22Rv1 (cell line): ENCODE measurements around the gene KRT38.

Experiments used
- ZFX ChIP-seq: fragments of 450-650 bp; IDR thresholded peaks from 2 replicates; pipeline ENCODE4 v1.6.1; 2017; ENCODE audit warnings: antibody characterized with exemption, borderline replicate concordance
- TF ChIP-seq, protein P1 (sequence below): fragments of 450-650 bp; IDR thresholded peaks from 2 replicates; pipeline ENCODE4 v1.5.1; 2017; ENCODE audit warnings: mild to moderate bottlenecking

DNA sequence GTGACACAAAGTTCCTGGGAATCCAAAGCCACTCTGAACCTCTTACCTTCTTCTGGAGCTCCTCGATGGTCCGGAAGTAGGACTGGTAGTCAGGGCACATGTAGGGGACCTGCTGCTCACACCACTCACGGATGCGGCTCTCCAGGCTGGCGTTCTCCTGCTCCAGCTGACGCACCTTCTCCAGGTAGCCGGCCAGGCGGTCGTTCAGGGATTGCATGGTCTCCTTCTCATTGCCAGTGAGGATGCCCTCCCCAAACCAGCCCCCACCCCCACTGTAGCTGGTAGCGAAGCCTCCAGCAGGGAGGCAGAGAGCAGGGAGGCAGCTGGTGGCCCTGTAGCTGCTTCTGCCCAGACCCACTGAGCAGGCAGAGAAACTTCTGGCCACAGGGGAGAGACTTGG, 39.8 kb upstream of the KRT38 start:
- TF ChIP-seq, protein P1, sequence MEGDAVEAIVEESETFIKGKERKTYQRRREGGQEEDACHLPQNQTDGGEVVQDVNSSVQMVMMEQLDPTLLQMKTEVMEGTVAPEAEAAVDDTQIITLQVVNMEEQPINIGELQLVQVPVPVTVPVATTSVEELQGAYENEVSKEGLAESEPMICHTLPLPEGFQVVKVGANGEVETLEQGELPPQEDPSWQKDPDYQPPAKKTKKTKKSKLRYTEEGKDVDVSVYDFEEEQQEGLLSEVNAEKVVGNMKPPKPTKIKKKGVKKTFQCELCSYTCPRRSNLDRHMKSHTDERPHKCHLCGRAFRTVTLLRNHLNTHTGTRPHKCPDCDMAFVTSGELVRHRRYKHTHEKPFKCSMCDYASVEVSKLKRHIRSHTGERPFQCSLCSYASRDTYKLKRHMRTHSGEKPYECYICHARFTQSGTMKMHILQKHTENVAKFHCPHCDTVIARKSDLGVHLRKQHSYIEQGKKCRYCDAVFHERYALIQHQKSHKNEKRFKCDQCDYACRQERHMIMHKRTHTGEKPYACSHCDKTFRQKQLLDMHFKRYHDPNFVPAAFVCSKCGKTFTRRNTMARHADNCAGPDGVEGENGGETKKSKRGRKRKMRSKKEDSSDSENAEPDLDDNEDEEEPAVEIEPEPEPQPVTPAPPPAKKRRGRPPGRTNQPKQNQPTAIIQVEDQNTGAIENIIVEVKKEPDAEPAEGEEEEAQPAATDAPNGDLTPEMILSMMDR, result no peak
- no peak for TF ChIP-seq ZFX
